GM21786 (cell line): ENCODE measurements around the gene PEF1.

Experiments used
- ATAC-seq: cut with Tn5 transposase; IDR thresholded peaks from one replicate; pipeline ENCODE4 v1.9.1; 2021; ENCODE audit not compliant: unreplicated experiment

Gene PEF1

GRCh38 chr1:31586376-31587327 is 58.0 kb downstream of the PEF1 start:
- no peak for ATAC-seq

- ATAC-seq, result no peak
Observed at GRCh38 chr1:31585736-31586365, 58.8 kb downstream of the PEF1 start.

GRCh38 chr1:31584869-31585735 is 59.6 kb downstream of the PEF1 start:
- ATAC-seq, result no peak

DNA sequence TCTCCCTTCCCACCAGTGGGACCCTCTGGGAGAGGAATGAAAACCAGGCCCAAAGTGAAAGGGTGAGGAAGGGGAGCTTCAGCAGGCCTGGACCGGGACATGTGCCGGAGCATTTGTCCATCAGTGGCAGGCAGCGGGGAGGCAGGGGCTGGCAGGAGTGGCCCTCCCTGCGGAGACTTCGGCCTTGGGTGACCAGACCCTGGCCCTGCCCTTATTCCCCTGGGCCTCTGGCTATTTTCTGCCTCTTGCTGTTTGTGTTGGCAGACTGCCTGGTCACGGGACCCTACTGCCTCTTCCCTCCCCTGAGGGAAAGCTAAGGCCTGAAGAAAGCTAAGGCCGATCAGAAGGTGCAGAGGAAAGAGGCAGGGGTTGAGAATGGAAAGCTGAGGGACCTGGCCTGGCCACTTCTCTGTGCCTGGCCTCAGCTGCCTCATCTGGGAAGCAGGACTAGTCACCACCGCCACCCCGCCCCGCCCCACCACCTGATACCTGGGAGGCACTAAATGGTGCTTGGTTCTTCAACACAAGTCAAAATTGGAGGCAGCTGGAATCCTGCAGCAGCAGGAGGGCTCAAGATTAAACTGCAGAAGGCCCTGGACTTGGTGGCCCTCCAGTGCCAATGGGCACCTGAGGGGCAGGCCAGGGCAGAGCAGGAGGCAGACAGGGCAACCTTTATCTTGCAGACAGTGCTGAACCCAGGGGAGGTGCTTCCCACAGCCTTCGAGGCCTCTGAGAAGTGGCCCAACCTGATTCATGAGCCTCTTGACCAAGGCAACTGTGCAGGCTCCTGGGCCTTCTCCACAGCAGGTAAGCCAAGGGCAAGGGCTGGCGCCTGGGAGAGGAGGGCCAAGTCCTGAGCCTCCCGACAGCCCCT is 60.4 kb downstream of the PEF1 start:
- no peak for ATAC-seq

DNA sequence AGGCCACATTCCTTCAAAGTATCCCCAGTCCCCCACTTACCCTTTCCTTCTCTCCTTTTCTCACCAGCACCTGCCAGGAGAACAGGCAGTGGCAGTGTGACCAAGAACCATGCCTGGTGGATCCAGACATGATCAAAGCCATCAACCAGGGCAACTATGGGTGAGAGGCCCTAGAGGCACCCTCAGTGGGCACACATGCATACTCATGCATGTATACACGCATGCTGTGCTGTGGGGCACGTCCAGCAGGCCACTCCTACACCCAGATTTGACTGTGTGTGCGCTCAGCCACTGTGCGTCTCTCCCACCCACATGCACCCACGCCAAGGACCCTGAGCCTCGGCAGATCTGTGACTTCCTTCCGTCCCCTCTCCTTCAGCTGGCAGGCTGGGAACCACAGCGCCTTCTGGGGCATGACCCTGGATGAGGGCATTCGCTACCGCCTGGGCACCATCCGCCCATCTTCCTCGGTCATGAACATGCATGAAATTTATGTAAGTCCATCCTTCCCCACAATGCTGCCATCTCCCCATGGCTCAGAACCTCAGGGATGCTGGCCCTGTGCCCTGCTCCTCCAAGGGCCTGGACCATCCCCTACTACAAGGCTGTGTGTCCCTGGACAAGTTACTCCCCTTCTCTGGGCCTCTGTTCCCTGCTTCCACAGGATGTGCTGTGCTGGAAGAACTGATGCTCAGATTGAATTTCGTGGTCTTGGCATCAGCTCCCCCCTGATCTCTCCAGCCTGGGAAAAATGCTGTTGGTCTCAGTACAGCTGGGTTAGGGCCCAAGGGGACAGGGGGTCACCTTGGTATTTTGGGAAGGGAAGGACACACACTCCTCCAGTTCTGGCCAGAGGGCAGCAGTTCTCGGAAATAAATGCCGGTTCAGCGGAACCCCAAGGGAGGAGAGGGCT is 61.3 kb downstream of the PEF1 start:
- no peak for ATAC-seq

DNA sequence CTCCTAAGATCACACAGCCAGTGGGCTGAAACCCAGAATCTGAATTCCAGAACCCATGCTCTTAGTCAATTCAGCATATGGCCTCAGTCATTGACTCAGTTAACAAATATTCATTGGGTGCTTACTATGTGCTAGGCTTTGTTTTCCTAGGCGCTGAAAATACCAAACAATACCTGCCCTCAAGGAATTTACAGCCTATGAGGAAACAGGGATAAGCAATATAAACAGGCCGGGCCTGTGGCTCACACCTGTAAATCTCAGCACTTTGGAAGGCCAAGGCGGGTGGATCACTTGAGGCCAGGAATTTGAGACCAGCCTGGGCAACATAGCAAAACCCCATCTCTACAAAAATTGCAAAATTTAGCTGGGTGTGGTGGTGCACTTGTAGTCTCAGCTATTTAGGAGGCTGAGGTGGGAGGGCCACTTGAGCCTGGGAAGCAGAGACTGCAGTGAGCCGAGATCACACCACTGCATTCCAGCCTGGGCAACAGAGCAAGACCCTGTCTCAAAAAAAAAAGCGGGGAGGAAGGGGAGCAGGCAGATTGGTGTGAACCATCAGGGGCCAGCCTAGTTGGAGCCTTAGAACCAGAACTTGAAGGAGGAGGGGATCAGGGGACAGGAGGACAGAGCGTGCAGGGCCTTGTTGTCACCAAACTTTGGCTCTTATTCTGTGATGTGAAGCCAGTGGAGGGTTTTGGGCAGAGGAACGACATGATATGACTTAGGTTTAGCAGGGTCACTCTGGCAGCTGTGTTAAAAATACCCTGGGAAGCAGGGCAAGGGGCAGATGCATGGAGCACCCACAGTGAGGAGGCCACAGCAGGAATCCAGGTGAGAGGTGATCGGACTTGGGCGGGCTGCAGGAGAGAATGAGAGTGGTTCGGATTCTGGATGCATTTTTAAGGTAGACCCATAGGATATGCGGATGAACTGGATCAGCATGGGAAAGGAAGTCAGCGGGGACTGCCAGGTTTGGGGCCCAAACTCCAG is 62.6 kb downstream of the PEF1 start:
- ATAC-seq, result no peak

- no peak for ATAC-seq
Observed at GRCh38 chr1:31580891-31581603, 63.6 kb downstream of the PEF1 start.

DNA sequence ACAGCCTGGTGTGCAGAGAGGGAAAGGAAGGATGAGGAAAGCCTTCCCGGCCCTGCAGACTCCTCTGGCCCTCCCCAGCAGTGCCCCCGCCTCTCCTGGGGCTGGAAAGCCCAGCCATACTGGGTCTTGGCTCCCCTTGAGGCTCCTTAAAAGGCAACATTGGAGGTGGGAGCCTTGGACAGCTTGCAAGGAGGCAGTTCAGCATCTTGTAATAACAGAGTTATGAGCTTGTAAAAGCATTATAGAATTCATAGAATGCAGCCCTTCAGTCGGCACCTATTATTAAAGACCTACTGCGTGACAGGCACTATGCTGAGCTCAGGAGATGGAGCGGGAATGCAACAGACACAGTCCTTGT is 64.2 kb downstream of the PEF1 start:
- ATAC-seq, result no peak
